Measurements from ENCODE around the gene PBX3.

Gene PBX3

DNA sequence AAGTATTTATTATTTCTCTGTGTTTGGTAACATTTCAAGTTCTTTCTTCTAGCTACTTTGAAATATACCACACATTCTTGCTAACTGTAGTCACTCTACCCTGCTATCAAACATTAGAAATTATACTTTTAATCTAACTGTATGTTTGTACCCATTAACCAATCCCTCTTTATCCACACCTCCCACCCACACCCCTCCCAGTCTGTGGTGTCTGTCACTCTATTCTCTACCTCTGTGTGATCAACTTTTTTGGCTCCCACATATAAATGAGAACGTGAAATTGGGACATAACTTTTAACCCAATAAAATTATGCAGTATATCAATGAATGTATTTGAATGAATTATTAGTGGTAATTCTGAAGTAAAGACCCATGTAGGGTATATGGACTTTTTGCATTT is 79.7 kb downstream of the PBX3 start:
- DNase-seq = no peak

DNA sequence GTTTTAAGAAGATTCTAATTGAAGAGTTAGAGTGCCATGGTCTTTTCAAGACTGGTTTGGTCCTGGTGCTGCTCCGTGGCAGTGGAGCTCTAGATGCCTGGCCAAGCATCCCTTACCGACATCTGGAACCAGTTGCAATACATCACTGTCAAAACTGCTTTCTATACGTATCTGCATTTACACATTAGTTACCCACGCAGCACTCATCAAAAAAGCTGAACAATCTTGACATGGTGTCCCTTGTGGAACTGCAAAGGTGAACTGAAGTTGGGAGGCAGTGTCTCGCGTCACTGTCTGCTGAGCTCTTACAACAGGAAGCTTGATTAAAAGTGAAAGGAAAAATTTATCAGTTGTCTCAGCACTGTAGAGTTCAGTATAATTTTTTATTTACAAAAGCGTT is 82.6 kb downstream of the PBX3 start:
- DNase-seq = peak; percentile 19

DNA sequence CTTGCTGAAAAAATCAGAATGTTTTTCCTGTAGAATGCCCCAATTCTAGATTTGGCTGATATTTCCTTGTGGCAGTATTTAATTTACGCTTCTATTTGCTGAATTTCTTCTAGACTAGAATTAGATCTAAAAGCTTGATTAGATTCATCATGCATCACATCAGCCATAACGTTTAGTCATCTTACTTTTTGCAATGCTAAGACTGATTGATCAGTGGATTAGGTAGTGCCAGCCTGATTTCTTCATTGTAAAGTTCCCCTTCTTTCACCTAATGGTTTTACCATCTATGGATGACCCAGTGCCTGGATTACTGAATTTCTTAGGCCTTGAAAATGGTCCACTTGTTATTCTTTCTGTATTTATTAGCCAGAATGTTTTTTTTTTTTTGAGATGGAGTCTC is 83.9 kb downstream of the PBX3 start:
- DNase-seq = no peak

DNA sequence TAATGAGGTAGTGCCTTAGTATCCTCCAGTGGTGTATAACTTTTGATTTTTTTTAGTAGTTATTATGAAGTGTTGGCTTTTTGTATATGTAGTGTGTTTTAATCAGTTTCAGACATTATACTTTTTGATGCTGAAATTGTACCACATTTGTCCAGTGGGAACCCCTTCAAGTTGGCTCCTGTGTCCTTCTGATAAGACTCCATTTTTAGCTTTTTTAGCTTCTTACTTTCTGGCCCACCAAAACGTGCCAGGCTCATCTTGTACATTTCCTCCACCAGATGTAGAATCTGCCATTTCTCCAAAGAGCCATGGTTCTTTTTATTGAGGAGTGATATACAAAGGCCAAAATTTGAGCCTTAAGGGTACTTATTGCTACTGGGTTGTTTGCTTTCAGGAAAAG is 84.4 kb downstream of the PBX3 start:
- no peak for DNase-seq

DNA sequence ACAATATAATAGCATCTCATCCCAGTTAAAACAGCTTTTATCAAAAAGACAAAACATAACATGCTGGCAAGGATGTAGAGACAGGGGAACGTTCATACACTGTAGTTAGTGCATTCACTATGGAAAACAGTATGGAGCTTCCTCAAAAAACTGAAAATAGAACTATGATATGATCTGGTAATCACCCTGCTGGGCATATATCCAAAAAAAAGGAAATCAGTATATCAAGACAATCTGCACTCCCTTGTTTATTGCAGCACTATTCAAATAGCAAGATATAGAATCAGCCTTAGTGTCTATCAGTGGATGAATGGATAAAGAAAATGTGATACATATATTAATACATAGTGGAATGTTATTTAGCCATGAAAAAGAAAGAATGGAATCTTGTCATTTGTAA is 88.5 kb downstream of the PBX3 start:
- DNase-seq = no peak

DNA sequence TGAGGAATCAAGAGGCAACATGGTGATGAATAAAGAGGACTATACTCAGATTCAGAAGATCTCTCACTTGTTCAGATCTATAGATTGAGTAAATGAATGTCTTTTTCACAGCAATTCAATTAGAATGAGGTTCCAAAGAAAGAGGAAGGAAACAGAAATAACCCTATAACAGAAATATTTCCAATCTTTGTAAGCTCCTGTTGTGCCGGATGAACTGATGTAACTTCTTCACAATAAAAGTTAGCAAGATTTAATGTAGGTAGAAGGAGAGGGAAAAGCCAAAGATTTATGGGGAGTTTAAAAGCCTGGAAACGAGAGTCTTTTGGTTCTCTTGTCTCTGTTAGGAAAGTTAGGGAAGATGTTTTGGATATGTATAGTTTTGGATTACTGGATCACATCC is 92.1 kb downstream of the PBX3 start:
- no peak for DNase-seq

DNA sequence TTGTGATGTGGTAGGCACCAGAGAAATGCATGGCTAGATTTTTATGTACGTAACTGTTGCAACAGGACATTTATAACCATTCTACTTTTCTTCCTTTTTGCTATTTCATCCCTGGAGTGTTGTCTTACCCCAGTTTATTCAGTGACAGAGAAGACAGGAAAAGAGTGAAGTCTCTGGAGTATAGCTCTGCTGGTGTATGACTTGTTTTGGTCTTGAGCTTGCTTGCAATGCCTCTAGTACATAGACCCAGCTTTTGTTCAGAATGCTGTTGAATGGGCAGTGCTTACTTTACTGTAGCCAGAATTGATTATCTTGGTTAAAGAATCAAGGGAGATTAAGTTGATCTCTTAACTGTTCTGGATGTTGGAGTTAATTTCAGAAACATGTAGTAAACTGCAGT is 94.3 kb downstream of the PBX3 start:
- no peak for DNase-seq

DNA sequence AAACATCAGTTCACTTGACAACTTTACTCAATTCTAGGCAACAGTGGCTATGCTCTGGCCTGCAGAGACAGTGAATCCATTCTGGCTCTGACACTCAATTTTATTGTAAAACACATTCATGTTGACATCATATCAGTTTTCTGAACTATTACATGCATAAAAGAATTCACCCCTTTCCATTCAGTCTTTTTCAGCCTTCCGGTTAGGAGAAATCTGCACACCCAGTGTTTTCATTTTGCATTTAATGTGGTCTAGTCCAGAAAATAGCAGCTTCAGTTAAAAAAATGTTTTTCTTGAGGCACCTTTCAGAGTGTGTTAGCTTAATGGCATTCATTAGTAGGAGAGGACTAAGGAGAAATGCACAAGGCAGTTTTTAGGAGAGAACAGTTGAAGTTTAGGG is 95.1 kb downstream of the PBX3 start:
- DNase-seq = no peak

DNA sequence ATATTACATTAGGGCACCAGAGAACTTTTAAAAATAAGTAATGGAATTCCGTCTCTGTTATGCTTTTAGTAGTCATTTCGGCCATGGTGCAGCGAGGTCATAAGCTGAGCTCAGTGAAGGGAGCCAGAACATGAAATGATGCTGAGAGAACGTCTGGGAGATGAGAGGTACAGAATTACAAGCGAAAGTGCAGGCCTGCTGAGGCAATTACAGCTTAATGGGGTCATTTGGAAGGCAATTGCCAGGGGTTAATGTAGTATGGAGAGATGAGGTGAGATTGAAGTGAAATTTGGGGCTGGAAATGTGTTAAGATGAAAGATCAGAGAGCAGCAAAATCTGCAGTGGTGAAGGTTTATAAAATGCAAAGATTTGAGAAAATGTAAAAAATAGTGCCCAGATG is 96.5 kb downstream of the PBX3 start:
- DNase-seq = no peak

DNA sequence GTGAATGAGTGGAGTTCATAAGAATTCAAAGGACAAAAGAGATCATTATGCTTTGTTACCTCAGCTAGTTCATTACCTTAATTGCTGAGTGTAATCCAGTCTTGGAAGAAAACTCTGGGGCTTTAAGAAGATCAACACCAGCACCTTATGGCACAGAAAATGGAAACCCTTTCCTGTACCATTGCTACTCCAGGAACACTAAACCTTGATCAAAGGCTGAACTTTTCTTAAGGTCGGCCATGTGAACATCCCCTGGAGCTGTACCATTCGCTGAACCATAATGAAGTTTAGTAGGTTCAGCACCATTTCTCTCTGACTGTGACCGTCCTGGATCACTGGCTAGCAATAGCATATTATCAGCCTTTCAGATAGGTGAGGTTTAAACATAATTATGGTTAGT is 97.4 kb downstream of the PBX3 start:
- no peak for DNase-seq

DNA sequence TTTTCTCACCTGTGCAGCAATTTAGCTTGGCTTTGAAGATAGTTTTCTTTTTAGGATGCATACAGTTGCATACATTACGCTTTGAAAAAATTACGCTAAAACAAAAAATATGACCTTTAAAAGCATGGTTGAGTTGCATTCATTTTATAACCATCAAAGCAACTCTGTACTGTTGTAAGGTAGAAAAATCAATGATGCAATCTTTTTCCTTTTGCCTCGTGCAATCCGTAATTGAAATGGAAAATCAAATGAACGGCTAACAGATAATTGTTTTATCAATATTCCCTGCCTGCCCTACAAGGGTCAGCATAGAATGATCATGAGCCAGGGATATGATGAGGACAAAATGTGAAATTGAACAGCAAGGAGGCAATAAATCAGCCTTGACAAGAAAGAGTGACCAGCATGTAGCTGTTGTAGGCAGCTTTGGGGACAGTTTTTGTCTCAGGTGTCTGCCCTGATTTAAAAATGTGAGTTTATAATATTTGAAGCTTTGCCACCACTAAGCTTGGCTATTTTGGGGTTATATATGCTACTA is 98.2 kb downstream of the PBX3 start:
- no peak for DNase-seq

DNA sequence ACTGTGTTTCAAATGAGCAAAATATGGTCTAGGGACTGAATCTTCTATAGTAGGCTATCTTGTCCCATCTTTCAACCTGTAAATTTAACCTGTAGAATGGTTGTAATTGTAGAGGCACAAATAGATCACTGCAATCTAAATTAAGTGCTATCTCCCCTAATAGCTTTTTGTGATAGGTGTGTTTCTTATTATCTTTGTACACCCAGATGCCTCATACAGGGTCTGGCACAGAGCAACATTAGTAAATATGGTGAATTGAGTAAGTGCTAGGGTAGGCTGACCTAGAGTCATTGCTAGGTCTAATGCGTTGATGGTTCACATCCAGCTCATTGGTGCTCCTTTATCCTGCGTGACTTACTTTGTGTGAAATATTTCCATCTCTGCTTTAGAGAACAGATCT is 100.6 kb downstream of the PBX3 start:
- no peak for DNase-seq

DNA sequence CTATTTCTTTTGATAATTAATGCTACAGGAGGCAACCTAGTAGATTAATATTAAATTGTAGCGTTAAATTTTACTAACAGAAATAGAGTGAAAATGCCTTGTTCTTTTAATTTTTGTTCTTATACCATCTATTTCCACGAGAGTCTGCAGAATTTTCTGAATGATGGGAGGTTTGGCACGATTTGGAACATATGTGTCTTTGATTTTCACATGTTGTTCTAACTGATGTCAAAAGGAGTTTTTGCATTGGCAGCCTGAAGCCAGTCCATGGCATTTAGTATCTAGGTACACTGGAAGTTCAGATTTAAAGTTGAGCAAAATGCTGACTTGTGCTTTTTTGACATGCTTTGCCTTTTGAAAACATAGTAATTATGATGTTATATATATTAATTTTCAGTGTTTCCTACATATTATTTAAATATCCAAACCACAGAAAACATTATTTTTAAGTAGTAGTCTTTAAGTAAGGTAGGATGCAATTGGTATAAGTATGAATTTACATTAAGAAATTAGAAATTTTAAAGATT is 103.0 kb downstream of the PBX3 start:
- no peak for DNase-seq

DNA sequence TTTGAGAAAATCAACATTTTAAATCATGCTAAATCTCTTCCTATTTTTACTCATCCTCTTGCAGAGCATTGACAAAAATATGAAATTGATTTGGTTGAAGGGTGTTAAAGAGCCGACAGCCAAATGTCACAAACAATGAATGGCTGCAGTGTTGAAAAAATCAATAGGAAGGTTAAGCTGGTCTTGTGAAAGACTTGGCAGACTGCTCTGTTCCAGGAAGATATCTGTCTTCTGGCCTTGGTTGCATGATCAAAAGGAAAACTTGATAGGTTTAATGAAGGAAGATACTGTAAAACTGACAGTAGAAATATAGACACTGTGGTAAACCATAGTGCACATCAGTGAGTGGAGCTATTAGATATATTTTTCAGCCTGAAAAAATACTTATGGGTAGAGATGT is 103.6 kb downstream of the PBX3 start:
- DNase-seq = no peak

DNA sequence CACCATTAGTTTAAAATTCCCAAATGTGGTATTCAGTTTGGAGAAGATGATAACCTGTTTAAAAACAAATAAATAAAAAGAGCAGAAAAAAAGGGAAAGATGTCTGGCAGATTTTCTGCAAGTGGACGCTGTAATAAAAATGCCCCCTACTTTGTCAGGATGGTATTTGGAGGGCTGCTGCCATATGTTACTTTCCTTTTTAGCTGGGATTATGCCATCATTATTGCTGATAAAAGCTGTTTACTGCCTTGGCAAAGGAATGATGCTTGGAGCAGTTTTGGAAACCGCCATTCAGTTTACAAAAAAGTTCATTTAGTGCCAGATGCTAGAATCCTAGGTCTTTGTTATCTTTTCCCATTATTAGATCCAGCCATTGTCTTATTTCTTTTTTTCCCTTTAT is 104.8 kb downstream of the PBX3 start:
- no peak for DNase-seq

DNA sequence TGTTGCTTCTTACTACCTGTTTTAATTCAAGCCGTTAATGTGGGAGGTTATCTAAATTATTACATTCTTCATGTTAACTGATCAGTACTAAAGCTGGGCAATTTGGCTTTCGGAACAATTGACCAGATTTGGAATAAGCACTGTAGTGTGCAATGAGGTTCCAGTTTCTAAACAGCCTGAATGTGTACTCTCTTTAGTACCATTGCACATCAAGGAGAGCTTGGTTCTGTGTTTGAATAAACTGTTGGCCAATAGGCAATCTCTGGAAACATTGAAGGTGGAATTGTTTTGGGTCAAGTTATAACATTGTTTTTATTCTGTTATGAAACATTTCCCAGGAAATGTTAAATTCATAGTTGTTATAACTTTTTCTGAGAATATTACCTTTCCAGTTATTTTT is 105.2 kb downstream of the PBX3 start:
- DNase-seq = no peak

DNA sequence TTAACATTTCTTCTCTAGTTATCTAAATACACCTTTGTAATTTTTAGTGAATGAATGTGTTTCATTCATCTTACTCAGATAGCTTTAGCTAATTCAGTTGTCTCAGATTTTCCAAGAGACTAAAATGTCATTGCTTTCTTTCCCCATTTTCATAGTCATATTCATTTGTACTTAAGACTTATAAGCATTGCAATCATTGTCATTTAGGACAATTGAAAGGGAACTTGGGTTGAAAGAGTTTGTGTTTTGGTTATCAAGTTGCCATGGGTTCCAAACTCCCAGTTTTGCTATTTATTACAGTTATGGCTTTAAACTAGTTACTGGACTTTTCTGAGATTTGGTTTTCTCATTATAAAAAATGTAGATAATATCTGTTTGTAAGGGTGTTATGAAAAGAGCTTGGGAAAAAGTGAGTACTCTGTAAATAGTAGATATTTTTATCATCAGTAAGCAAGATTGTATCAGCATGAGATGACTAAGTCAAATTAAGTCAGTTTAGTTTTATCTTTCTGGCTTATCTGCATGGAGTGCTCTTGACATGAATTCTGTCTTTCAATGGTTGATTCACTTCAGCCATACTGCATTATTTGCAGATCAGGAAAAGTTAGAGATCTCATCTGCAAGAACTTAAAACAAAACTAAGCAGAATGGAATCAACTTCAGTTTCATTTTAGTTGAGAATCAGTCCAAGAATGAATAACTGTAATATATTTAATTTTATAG is 107.5 kb downstream of the PBX3 start:
- DNase-seq = no peak

DNA sequence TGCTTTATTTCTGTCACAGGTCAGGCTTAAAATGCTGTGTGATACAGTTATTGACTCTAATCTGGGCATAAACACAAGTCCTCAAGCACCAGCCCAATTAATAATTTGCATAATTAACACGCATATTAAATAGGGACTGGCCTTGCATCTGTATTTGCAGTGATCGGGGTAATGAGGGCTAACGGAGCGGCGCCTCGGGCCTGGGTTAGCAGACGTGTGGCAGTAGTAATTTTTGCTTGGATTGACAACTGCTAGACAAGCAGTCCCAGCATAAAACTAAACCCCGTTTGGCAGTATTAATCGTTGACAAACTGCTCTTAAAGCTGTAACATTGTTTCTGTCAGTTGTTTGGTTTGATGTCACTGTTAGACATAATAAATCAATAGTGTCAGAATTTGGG is 109.2 kb downstream of the PBX3 start:
- DNase-seq = no peak

DNA sequence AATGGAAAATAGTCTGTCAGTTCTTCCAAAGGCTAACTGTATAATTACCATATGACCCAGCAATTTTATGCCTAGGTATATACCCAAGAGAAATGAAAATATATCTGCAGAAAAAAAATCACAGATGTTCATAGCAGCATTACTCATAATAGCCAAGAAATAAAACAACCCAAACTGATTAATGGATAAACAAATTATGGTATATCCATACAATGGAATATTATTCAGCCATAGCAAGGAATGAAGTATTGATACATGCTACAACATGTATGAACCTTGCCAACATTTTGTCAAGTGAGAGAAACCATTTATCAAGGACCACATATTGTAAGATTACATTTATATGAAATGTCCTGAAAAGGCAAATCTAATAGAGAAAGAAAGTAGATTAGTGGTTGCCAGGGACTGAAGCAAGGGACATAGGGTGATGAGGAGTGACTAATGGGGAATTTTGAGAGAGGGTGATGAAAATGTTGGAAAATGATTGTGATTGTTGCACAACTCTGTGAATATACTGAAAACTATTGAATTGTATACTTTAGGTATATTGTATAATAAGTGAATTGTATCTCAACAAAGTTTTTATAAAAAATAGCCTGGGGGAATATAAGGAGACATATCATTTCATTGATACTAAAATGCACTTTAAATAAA is 114.4 kb downstream of the PBX3 start:
- no peak for DNase-seq

DNA sequence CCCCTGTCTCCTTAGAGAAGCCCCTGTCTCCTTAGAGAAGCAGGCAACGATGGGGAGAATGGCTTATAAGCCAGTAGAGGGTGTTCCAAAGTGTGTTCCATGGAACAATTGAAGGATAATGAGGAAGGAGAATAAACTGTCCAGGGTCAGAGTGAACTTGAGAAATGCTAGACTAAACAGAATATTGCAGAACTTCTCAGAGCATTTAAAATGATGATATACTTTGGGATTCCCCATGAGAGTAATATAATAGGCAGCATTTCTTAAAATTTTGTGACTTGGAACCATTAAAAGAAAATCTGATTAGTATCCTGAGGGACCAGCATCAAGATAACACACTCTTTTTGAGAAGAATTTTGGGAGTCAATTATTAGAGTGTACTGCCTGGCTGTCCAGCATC is 116.8 kb downstream of the PBX3 start:
- DNase-seq = no peak

DNA sequence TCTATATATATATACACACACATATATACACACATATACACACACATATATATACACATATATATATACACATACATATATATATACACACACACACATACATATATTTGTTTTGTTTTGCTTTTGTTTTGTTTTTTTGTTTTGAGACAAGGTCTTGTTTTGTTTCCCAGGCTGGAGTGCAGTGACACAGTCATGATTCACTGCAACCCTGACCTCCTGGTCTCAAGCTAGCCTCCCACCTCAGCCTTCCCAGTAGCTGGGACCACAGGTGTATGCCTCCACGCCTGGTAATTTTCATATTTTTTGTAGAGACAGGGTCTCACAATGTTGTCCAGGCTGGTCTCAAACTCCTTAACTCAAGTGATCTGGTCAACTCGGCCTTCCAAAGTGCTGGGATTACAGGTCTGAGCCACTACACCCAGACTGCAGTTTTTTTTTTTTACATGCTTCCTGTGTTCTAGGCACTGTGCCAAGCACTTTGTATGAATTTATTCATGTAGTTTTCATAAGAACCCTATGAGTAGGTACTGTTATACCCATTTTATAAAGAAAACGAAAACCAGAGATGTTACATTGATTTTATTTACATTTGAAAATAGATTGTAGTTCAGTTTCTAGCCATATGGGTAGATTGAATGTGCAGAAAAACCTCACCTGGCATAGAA is 120.7 kb downstream of the PBX3 start:
- DNase-seq = no peak

DNA sequence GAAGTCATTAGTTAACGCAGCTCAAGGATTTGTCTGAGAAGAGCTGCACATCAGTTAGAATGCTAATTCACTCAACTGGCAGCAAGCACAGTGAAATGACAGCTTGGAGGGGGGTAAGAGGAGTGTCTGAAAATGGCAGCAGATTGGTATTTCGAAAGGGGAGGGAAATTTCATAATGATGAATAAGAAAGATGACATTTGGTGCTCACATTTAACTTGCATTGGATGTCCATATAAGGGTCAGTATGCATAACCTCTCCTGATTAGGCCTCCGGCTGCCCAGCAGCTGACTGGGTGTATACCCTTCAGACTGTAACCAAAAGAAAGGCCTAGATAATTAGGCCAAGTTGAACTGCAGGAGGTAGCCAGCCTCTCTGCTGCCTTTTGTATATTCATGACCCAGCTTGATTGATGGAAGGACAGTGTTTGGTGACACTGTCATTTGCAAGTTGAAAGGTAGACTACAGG is 131.0 kb downstream of the PBX3 start:
- no peak for DNase-seq

DNA sequence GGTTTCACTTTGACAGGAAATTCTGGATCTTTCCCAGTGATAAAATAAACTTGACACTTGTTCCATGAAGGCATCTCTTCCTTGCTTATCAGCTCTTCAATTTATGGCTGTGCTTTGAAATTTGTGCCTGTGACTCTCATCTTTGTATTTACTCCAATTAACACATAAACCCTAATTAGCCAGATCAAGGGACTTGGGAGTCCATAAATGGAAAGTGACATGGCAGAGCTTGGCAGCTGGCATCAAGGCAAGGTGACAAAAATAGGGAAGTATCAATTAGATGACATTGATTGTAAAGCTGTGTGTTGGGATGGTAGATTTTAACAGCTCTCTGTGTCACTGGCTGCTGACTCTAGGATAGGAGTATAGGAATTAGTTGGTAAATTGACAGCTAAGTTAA is 133.9 kb downstream of the PBX3 start:
- no peak for DNase-seq
